ENCODE results near the gene CAPZA2.
"Not testable (repeated sequence)": the region's sequence is repeated elsewhere in the genome, so short reads cannot be mapped to it uniquely, and the experiment has no call there.

Gene CAPZA2

GRCh38 chr7:116955801-116956476 is 93.6 kb downstream of the CAPZA2 start:
- ATAC-seq (replicated peaks), result no peak
- Mint-ChIP-seq H3K4me3 (peak overlapping the region in 1 of 2 donors; percentile 84), H3K36me3 (ENCODE audit: insufficient read depth) (peaks cover 7% of the 10 kb centered on the region), H3K9me3 (no peaks in the 10 kb centered on the region), H3K27ac (peak overlapping the region; percentile 28 to 65), H3K27me3 (no peaks in the 10 kb centered on the region), H3K4me1 (ENCODE audit: low read depth in 2 of 2) (peaks cover 13 to 16% of the 10 kb centered on the region in 2 donors)
- no peak for DNase-seq

DNA sequence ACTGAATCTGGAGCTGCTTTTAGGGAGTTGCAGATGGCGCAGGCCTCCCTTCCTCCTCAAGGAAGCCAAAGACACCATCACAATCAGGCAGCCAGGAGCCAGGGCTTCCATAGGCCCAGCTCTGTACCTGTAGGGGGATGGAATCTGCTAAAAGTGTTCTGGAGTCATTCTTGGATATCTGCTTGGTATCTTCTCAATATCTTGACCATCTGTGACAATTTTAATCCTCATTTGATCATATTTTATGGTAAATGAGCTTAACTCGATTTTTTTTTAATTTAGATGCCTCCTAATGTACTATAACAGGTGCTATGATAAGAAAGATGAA is 94.1 kb downstream of the CAPZA2 start:
- H3K36me3 Mint-ChIP-seq (ENCODE audit: insufficient read depth), result peaks cover 7% of the 10 kb centered on the region
- DNase-seq, result no peak
- no peak overlapping the region for H3K27ac Mint-ChIP-seq
- H3K27me3 Mint-ChIP-seq, result no peaks in the 10 kb centered on the region
- peaks cover 13 to 21% of the 10 kb centered on the region in 2 donors for H3K4me1 Mint-ChIP-seq (ENCODE audit: low read depth in 2 of 2)
- H3K4me3 Mint-ChIP-seq, result no peak overlapping the region
- no peaks in the 10 kb centered on the region for H3K9me3 Mint-ChIP-seq
- no peak for ATAC-seq (replicated peaks)

GRCh38 chr7:116957874-116958273 is 95.5 kb downstream of the CAPZA2 start:
- no peak for DNase-seq
- ATAC-seq (replicated peaks), result no peak
- Mint-ChIP-seq H3K36me3 (ENCODE audit: insufficient read depth) (peaks cover 4% of the 10 kb centered on the region), H3K4me3 (no peak overlapping the region), H3K4me1 (ENCODE audit: low read depth in 2 of 2) (peaks cover 22 to 32% of the 10 kb centered on the region in 2 donors), H3K27ac (no peak overlapping the region), H3K9me3 (no peaks in the 10 kb centered on the region), H3K27me3 (no peaks in the 10 kb centered on the region)

DNA sequence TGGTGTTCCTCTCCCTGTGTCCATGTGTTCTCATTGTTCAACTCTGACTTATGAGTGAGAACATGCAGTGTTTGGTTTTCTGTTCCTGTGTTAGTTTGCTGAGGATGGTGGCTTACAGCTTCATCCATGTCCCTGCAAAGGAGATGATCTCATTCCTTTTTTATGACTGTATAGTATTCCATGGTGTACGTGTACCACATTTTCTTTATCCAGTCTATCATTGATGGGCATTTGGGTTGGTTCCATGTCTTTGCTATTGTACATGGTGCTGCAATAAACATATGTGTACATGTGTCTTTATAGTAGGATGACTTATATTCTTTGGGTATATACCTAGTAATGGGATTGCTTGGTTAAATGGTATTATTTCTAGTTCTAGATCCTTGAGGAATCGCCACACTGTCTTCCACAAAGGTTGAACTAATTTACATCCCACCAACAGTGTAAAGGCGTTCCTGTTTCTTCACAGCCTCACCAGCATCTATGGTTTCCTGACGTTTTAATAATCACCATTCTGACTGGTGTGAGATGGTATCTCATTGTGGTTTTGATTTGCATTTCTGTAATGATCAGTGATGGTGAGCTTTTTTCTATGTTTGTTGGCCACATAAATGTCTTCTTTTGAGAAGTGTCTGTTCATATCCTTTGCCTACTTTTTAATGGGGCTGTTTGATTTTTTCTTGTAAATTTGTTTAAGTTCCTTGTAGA is 99.7 kb downstream of the CAPZA2 start:
- peak in 2 of 3 experiments; percentile 4 to 26 for DNase-seq
- not testable (repeated sequence) for ATAC-seq (replicated peaks); H3K36me3 Mint-ChIP-seq (ENCODE audit: insufficient read depth); H3K27me3 Mint-ChIP-seq; H3K9me3 Mint-ChIP-seq
- Mint-ChIP-seq H3K4me1 (ENCODE audit: low read depth in 2 of 2) (peaks cover 11 to 23% of the 10 kb centered on the region in 2 donors), H3K27ac (peak overlapping the region in 1 of 2 donors; percentile 50), H3K4me3 (peak overlapping the region in 1 of 2 donors; percentile 32)

GRCh38 chr7:116963234-116963633 is 100.8 kb downstream of the CAPZA2 start:
- DNase-seq (no peak), ATAC-seq (replicated peaks) (no peak)
- Mint-ChIP-seq H3K4me1 (ENCODE audit: low read depth in 2 of 2) (peaks cover 11 to 23% of the 10 kb centered on the region in 2 donors), H3K27me3 (no peaks in the 10 kb centered on the region), H3K4me3 (no peak overlapping the region), H3K36me3 (ENCODE audit: insufficient read depth) (no peaks in the 10 kb centered on the region), H3K27ac (no peak overlapping the region), H3K9me3 (no peaks in the 10 kb centered on the region)

DNA sequence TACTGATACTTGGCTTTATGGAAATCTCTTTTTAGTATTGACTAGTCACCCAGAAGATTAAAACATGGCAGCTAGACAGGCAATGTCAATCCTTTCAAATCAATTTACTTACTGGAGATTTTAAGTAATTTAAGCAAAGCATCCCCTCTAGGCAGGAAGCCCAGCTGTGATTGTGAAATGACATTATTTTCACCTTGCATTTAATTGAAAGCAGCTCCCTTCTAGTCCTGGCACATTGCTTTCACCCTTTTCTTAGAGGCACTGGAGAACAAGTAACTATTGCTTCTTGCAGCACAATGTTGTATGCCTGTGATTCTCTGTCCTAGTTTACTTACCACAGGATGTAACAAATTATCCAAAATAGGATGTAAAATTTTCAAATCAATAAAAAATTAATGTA is 104.2 kb downstream of the CAPZA2 start:
- no peak overlapping the region for H3K4me3 Mint-ChIP-seq
- H3K9me3 Mint-ChIP-seq, result no peaks in the 10 kb centered on the region
- H3K36me3 Mint-ChIP-seq (ENCODE audit: insufficient read depth), result no peaks in the 10 kb centered on the region
- H3K4me1 Mint-ChIP-seq (ENCODE audit: low read depth in 2 of 2), result peaks cover 11 to 12% of the 10 kb centered on the region in 2 donors
- H3K27ac Mint-ChIP-seq, result no peak overlapping the region
- DNase-seq (no peak), ATAC-seq (replicated peaks) (no peak)
- H3K27me3 Mint-ChIP-seq, result no peaks in the 10 kb centered on the region

DNA sequence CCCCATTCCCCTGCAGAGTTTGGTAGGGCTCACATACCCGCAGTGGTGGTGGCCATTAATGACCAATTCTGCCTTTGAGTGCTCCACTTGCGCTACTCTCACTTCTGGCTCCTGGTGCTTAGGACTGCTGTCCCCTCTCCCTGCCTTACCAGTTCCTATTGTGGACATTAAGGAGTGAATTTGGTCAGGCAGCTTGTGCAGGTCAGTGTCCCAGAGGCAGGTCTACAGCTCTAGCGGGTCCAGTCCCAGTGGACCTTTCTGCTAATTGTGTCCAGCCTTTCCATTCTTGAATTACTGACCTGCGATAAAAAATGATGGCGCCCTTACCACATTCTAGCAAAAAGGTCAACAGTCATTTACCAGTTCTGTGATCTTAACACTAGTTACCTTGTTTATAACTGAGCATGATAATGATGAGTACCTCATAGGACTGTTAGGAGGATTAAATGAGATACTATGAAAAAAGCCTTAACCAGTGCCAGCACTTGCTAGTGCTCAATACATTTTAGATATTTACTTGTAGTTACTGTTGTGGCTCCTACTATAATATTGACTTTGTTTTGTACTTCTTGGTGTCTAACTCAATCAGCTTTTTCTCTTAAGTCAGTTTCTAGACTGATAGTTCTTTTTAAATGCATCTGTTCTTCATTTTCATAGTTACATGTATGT is 105.0 kb downstream of the CAPZA2 start:
- H3K36me3 Mint-ChIP-seq (ENCODE audit: insufficient read depth), result no peaks in the 10 kb centered on the region

DNA sequence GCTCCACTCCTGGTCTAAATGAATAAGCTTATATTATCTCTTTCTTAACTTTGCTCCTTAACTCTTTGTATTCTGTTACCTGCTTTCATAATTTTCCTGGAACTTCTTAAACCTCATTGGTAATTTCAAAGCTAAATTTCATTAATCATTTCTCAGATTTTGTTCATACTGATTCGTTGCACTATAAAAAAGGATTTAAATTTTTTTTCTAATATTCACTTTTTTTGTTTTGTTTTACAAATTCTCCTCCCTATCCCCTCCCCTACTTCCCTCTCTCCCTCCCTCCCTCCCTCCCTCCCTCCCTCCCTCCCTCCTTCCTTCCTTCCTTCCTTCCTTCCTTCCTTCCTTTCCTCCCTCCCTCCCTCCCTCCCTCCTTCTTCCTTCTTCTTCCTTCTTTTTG is 105.6 kb downstream of the CAPZA2 start:
- H3K4me1 Mint-ChIP-seq (ENCODE audit: low read depth in 2 of 2), result peaks cover 0 to 6% of the 10 kb centered on the region in 2 donors
- no peaks in the 10 kb centered on the region for H3K27me3 Mint-ChIP-seq
- DNase-seq (no peak), ATAC-seq (replicated peaks) (no peak)
- H3K9me3 Mint-ChIP-seq, result no peaks in the 10 kb centered on the region
- H3K4me3 Mint-ChIP-seq, result no peak overlapping the region
- no peak overlapping the region for H3K27ac Mint-ChIP-seq
- no peaks in the 10 kb centered on the region for H3K36me3 Mint-ChIP-seq (ENCODE audit: insufficient read depth)

More for the DNA sequence above, 105.0 kb downstream of the CAPZA2 start:
- H3K27ac Mint-ChIP-seq, result no peak overlapping the region
- H3K4me1 Mint-ChIP-seq (ENCODE audit: low read depth in 2 of 2), result peaks cover 5 to 6% of the 10 kb centered on the region in 2 donors
- H3K9me3 Mint-ChIP-seq, result no peaks in the 10 kb centered on the region
- DNase-seq, result no peak
- ATAC-seq (replicated peaks), result no peak
- no peak overlapping the region for H3K4me3 Mint-ChIP-seq
- H3K27me3 Mint-ChIP-seq, result no peaks in the 10 kb centered on the region

- Mint-ChIP-seq H3K36me3 (ENCODE audit: insufficient read depth) (no peaks in the 10 kb centered on the region), H3K9me3 (no peaks in the 10 kb centered on the region), H3K4me3 (no peak overlapping the region), H3K27ac (no peak overlapping the region), H3K27me3 (no peaks in the 10 kb centered on the region), H3K4me1 (ENCODE audit: low read depth in 2 of 2) (peaks cover 0 to 10% of the 10 kb centered on the region in 2 donors)
- DNase-seq (no peak), ATAC-seq (replicated peaks) (no peak)
Observed at GRCh38 chr7:116968631-116969030, 106.2 kb downstream of the CAPZA2 start.

GRCh38 chr7:116969371-116969902 is 107.0 kb downstream of the CAPZA2 start:
- peaks cover 0 to 10% of the 10 kb centered on the region in 2 donors for H3K4me1 Mint-ChIP-seq (ENCODE audit: low read depth in 2 of 2)

GRCh38 chr7:116970238-116970910 is 108.0 kb downstream of the CAPZA2 start:
- Mint-ChIP-seq H3K36me3 (ENCODE audit: insufficient read depth) (peaks cover 4% of the 10 kb centered on the region), H3K4me3 (no peak overlapping the region), H3K27me3 (no peaks in the 10 kb centered on the region), H3K27ac (no peak overlapping the region), H3K9me3 (no peaks in the 10 kb centered on the region), H3K4me1 (ENCODE audit: low read depth in 2 of 2) (peaks cover 0 to 10% of the 10 kb centered on the region in 2 donors)
- DNase-seq (no peak), ATAC-seq (replicated peaks) (no peak)

More at GRCh38 chr7:116969371-116969902, 107.0 kb downstream of the CAPZA2 start:
- Mint-ChIP-seq H3K9me3 (no peaks in the 10 kb centered on the region), H3K27ac (no peak overlapping the region), H3K4me3 (no peak overlapping the region), H3K36me3 (ENCODE audit: insufficient read depth) (peaks cover 3% of the 10 kb centered on the region), H3K27me3 (no peaks in the 10 kb centered on the region)
- DNase-seq (no peak), ATAC-seq (replicated peaks) (no peak)

DNA sequence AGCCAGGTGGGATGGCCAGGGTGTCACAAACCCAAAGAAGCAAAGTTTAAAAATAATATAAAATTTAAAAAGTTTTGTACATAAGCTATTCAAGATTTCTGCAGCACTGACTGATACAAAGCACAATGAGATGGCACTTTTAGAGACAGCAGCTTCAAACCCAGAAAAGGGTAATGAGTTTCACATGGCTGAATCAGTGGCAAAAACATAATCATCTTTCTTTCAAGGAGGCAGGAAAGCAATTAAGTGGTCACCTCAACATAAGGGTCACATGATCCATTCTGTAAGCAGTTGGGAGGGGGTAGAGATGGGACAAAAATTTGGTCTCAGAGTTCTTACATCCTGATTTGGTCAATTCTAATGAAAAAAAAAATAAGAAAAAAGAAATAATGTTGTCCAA is 108.8 kb downstream of the CAPZA2 start:
- not testable (repeated sequence) for H3K36me3 Mint-ChIP-seq (ENCODE audit: insufficient read depth); H3K27ac Mint-ChIP-seq; H3K4me1 Mint-ChIP-seq (ENCODE audit: low read depth in 2 of 2); H3K4me3 Mint-ChIP-seq; H3K27me3 Mint-ChIP-seq; DNase-seq; ATAC-seq (replicated peaks); H3K9me3 Mint-ChIP-seq

Measured in effector memory CD8-positive, alpha-beta T cell (primary cell).